Measurements from ENCODE around the gene SPC24.

GRCh38 chr19:11164879-11165406, 9.4 kb upstream of the SPC24 start:
- no peak for TF ChIP-seq REST (IDR thresholded peaks at IDR 0.05; ENCODE audit: low read depth)
- TF ChIP-seq SIN3A (IDR thresholded peaks at IDR 0.05; ENCODE audit: low read depth), result no peak
- TF ChIP-seq, protein P1, sequence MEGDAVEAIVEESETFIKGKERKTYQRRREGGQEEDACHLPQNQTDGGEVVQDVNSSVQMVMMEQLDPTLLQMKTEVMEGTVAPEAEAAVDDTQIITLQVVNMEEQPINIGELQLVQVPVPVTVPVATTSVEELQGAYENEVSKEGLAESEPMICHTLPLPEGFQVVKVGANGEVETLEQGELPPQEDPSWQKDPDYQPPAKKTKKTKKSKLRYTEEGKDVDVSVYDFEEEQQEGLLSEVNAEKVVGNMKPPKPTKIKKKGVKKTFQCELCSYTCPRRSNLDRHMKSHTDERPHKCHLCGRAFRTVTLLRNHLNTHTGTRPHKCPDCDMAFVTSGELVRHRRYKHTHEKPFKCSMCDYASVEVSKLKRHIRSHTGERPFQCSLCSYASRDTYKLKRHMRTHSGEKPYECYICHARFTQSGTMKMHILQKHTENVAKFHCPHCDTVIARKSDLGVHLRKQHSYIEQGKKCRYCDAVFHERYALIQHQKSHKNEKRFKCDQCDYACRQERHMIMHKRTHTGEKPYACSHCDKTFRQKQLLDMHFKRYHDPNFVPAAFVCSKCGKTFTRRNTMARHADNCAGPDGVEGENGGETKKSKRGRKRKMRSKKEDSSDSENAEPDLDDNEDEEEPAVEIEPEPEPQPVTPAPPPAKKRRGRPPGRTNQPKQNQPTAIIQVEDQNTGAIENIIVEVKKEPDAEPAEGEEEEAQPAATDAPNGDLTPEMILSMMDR (IDR thresholded peaks at IDR 0.05 in 2 of 3, conservative IDR thresholded peaks at IDR 0.05 in 1 of 3; ENCODE audit: borderline replicate concordance in 1 of 3, insufficient read depth in 1 of 3, low read depth in 2 of 3, low read length in 2 of 3), result no peak
- TF ChIP-seq SP1 (IDR thresholded peaks at IDR 0.05; ENCODE audit: low read depth), result no peak
- no peak for TF ChIP-seq POLR2A (IDR thresholded peaks at IDR 0.05; ENCODE audit: borderline replicate concordance, extremely low read depth, insufficient read depth, insufficient read length)
- no peak for TF ChIP-seq ZFX (IDR thresholded peaks at IDR 0.05)
- no peak for TF ChIP-seq EZH2 (IDR thresholded peaks at IDR 0.05)

All from HCT116 (cell line).